Tibial nerve (tissue), 3 donors: ENCODE data around the gene KREMEN2.

Experiments
- CTCF ChIP-seq, 5 experiments: fragments of 200-600 bp in 3 of 5; fragments of 450-650 bp in 2 of 5; sonication (generic) in 3 of 5; IDR thresholded peaks; one replicate each; pipeline ENCODE4 v1.5.1; 2016 to 2019; ENCODE audit warnings: antibody characterized with exemption in 5 of 5, mild to moderate bottlenecking in 3 of 5, moderate library complexity in 2 of 5
- POLR2A ChIP-seq, 2 donors: fragments of 450-650 bp; IDR thresholded peaks; one replicate each; pipeline ENCODE4 v1.6.1; 2017; ENCODE audit warnings: antibody characterized with exemption in 2 of 2, mild to moderate bottlenecking in 2 of 2, moderate library complexity in 2 of 2

DNA sequence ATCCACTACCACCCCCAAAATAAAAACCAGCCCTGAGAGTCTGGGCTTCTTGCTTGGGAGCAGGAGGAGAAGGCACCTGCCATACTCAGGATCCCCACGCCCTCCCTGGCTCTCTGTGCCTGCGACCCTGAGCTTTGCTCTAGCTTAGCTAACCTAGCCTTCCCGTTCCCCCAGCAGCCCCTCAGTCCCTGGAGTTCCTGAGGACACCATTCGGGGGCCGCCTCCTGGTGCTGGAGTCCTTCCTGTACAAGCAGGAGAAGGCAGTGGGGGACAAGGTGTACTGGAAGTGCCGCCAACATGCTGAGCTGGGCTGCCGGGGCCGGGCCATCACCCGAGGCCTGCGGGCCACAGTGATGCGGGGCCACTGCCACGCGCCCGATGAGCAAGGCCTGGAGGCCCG, 33.8 kb upstream of the KREMEN2 start:
- TF ChIP-seq CTCF (IDR thresholded peaks at IDR 0.05): no peak
- TF ChIP-seq POLR2A (IDR thresholded peaks at IDR 0.05): no peak
